HG03469 (cell line): ENCODE data around the gene TERF2IP.
A peak's percentile ranks its signal among the peaks of the same experiment; 100 is the strongest.

ENCODE experiments used
- ATAC-seq: cut with Tn5 transposase; IDR thresholded peaks from one replicate; pipeline ENCODE4 v1.9.1; 2021; ENCODE audit warnings: mild to moderate bottlenecking, moderate library complexity, moderate number of reproducible peaks; ENCODE audit not compliant: unreplicated experiment

TERF2IP gene

GRCh38 chr16:75632857-75633256, 14.7 kb upstream of the TERF2IP start:
- ATAC-seq: no peak

DNA sequence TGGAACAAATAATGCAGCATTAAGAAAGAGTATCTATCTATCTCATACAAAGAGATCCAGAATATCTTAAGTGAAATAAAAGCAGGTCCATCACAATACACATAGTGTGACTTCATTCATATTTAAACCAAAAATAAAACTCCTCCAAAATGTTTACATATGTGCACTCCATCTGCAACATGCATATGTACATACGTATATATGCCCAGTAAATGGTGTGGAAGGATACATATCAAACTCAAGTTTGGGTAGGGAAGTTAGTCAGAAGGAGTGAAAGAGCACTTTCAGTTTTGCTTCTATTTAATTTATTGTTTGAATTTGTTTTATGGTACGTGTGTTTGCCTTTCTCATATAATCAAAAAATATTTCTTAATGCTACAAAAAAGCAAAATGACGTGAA, 12.5 kb upstream of the TERF2IP start:
- ATAC-seq: no peak

GRCh38 chr16:75640598-75640997, 7.0 kb upstream of the TERF2IP start:
- no peak for ATAC-seq

DNA sequence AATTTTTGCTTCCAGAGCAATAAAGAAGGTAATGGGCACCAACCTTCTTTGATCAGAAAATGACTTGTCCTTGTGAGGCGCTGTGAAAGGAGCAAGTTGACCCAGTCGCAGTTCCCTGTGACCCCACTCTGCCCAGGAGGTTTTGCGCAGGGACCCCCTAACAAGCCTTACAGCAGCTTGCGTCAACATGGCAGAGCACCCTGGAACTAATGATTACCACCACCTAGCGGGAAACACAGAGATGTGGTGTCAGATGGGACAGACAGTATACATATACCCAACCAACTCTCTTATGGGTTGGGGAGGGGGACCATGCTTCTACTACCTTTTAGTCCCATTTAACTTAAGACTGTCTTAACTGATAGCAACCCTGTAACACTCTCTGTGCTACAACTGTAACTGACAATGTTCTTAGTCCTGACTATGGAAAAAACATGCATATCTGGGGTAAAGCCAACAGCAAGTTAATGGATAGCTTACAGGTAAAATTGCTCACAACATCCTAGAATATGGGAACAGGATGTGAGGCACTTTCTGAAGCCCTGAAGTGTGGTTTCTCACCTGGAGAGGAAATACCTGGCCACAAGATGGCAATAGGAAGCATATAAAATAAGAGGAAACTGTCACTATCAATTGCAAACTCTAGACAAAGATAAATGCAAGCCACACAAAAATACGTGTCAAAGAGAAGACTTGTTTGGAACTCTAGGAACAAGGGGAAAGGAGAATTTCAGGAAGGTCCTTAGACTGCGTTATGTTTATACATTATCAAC, 3.1 kb upstream of the TERF2IP start:
- no peak for ATAC-seq

- ATAC-seq: peak; percentile 13
Measured at GRCh38 chr16:75647112-75647491, 471 bp upstream of the TERF2IP start.

DNA sequence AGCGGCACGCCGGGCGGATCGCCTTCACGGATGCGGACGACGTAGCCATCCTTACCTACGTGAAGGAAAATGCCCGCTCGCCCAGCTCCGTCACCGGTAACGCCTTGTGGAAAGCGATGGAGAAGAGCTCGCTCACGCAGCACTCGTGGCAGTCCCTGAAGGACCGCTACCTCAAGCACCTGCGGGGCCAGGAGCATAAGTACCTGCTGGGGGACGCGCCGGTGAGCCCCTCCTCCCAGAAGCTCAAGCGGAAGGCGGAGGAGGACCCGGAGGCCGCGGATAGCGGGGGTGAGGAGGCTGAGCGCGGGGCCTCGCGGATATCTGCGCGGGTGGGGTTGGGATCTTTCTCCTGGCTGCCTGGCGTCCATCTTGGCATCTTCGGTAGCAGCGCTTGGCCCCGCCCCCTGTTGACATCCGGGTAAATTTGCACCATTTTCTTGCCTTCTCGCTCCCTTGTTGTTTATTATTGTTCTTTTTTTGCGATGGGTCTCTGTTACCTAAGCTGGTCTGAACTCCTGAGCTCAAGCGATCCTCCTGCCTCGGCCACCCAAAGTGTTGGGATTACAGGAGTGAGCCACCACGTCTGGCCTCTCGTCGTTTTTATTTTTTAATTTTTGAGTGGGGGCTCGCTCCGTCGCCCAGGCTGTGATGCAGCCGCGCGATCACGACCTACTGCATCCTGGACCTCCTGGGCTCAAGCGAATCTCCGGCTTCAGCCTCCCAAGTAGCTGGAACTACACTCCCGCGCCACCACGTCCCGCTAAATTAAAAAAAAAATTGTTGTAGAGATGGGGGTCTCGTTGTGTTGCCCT, 898 bp downstream of the TERF2IP start:
- ATAC-seq: peak; percentile 8

DNA sequence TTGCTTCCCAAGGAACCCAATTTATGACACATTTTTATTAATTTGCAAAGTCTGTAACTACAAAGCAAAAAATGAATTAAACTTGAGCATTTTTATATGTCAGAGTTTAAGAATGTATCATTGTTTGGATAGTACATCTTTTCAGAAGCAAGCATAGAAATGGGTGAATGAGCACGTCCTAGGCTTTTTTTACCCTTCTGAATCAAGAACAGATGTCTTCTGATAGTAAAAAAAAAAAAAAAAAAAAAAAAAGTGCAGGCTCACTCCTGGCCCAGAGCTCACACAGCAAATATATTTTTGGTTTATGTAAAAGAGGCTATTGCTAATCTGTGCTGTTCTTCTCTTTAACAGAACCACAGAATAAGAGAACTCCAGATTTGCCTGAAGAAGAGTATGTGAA, 6.3 kb downstream of the TERF2IP start:
- ATAC-seq: no peak

DNA sequence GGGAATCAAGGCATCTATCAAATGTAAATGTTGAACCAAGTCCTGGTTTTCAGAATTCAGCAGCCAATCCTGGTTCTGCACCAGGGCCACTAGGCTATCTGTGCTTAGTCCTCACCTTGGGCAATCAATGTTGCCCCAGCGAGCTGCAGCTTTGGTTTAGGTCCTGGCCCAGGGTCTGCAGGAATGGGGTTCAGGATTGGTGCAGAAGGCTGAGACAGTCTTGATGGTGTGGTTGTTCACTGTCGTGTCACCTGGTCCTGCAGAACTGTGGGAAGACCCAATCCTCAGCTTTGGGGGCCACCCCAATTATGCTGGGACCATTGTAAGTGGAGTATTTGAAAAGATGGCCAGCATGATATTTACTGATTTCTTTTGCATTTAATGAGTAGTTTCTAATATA, 10.6 kb downstream of the TERF2IP start:
- ATAC-seq: no peak

DNA sequence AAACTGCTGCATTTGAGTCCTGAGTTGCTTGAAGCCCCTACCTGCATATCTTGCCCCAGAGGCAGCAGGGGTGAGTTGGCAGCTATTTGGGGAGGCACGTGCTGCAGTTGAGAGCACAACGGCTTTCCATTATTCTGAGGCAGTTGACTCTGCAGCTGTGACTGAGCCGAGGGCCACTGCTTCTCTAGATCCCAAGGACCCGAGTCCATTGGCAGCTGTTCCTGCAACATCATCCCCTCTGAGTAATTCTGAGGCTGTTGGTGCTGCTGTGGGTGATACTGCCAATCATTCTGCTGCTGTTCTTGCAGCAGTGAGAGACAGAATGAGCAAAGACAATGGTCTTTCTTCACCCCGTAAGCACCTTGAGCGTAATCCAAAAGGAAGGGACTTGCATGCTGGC, 12.7 kb downstream of the TERF2IP start:
- no peak for ATAC-seq

- ATAC-seq: no peak
Measured at GRCh38 chr16:75660726-75661302, 13.2 kb downstream of the TERF2IP start.

DNA sequence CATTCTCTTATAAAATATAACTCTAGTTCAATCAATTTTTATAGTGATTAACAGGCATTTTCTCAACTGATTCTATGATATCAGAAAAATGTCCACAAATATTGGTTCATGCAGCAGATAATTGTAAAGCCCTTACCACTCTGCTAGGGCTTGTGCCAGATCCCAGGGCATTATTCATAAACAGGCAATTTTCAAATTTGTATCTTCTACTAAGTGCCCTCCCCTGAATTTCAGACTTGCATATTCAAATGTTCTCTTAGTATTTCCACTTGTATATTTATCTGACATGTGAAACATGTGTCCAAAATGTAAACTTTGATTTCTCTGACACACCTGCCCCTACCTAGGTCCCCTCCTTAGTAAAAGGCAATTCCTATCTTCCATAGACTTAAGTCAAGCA, 19.9 kb downstream of the TERF2IP start:
- no peak for ATAC-seq

DNA sequence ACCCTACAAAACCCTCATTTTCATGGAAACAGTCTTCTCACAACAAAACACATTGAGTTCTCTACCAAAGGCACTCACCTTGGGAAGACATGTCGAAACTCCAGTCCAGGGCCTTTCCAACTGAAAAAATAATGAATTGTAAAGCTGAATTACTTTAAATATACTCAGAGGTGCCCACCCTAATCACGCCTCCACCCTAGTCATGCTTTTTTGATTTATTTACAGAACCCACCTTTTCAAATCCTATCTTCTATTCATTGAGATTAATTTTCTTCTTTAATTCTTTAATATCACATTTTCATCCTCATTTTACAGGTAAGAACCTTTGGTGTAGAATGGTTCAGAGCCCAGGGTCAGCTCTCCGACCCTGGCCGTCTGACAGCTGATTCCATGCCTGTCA, 29.3 kb downstream of the TERF2IP start, which contains the start of gene CPHXL2:
Gene CPHXL2 (minus strand): TSS at position 101 of the 400 bp plus-strand sequence. CDS start 10 bp downstream, at position 91.
- no peak for ATAC-seq

DNA sequence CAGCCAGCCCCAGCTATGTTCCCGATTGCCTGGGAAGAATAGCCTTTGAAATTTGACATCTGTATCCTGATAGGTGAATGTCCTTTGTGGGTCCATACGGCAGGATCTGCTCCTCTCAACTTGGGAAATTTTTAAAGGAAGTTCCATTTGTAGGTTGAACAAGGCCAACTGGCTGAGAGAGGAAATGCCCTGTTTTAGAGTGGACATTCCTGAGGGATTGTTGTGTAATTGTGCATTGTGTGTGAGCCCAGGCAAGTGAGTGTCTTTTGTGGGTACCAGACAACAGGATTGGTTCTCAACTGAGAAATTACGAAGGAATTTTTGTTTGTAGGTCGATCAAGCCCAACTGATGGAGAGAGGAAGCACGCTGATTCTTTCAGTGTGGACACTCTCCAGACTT, 31.8 kb downstream of the TERF2IP start:
- ATAC-seq: no peak

GRCh38 chr16:75682308-75682707, 34.7 kb downstream of the TERF2IP start:
- ATAC-seq: no peak

- no peak for ATAC-seq
Measured at GRCh38 chr16:75687361-75687760, 39.8 kb downstream of the TERF2IP start.

- no peak for ATAC-seq
Measured at GRCh38 chr16:75695708-75696107, 48.1 kb downstream of the TERF2IP start.

GRCh38 chr16:75697571-75697970, 50.0 kb downstream of the TERF2IP start:
- ATAC-seq: no peak

DNA sequence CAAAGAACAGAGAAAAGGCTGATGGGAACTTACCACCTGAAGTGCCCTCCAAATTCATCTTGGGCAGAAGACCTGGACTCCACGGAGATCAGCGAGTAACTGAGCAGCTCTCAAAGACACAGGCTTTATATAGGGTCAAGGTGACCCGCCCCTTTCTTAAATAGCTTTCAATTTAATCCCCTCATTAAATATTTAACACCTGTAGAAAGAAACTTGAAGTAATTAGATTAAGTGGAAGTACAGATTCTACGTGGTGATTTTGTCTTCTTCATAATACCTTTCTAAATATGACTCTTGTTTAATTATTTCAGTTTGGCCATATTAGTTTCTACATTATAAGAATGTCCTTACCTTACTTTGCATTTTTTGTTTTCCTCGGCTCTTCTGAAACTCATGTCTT, 53.8 kb downstream of the TERF2IP start, which contains the start of gene DUXB:
Gene DUXB (minus strand): TSS at position 101 of the 400 bp plus-strand sequence. CDS start 43 bp downstream, at position 58.
- ATAC-seq: no peak

- ATAC-seq: no peak
Measured at GRCh38 chr16:75702242-75702641, 54.7 kb downstream of the TERF2IP start.

- no peak for ATAC-seq
Measured at GRCh38 chr16:75703306-75703705, 55.7 kb downstream of the TERF2IP start.
